HG02798 (cell line): ENCODE measurements around the gene PSME4.
A peak's percentile ranks its signal among the peaks of the same experiment; 100 is the strongest.
"Not testable (repeated sequence)": the region's sequence is repeated elsewhere in the genome, so short reads cannot be mapped to it uniquely, and the experiment has no call there.

Experiments used
- ATAC-seq: cut with Tn5 transposase; IDR thresholded peaks from one replicate; pipeline ENCODE4 v1.9.1; 2021; ENCODE audit warnings: mild to moderate bottlenecking; ENCODE audit not compliant: unreplicated experiment, poor library complexity

The PSME4 gene

GRCh38 chr2:53969285-53969967 is 1.4 kb downstream of the PSME4 start:
- ATAC-seq, result no peak

GRCh38 chr2:53964987-53965687 is 5.7 kb downstream of the PSME4 start:
- no peak for ATAC-seq

- ATAC-seq, result no peak
Measured at GRCh38 chr2:53964257-53964952, 6.4 kb downstream of the PSME4 start.

GRCh38 chr2:53961478-53962216 is 9.1 kb downstream of the PSME4 start:
- ATAC-seq, result not testable (repeated sequence)

- no peak for ATAC-seq
Measured at GRCh38 chr2:53960476-53960875, 10.3 kb downstream of the PSME4 start.

- ATAC-seq, result no peak
Measured at GRCh38 chr2:53958443-53958842, 12.3 kb downstream of the PSME4 start.

GRCh38 chr2:53952519-53952918 is 18.3 kb downstream of the PSME4 start:
- no peak for ATAC-seq

- ATAC-seq, result no peak
Measured at GRCh38 chr2:53949457-53949856, 21.3 kb downstream of the PSME4 start.

- ATAC-seq, result no peak
Measured at GRCh38 chr2:53945538-53945937, 25.3 kb downstream of the PSME4 start.

- no peak for ATAC-seq
Measured at GRCh38 chr2:53944542-53944941, 26.3 kb downstream of the PSME4 start.

- ATAC-seq, result no peak
Measured at GRCh38 chr2:53942280-53942679, 28.5 kb downstream of the PSME4 start.

GRCh38 chr2:53941749-53942148 is 29.0 kb downstream of the PSME4 start:
- peak; percentile 53 for ATAC-seq

- no peak for ATAC-seq
Measured at GRCh38 chr2:53939656-53940055, 31.1 kb downstream of the PSME4 start.

- no peak for ATAC-seq
Measured at GRCh38 chr2:53938904-53939303, 31.9 kb downstream of the PSME4 start.

GRCh38 chr2:53933329-53933728 is 37.5 kb downstream of the PSME4 start:
- ATAC-seq, result no peak

- not testable (repeated sequence) for ATAC-seq
Measured at GRCh38 chr2:53926321-53926720, 44.5 kb downstream of the PSME4 start.

- peak; percentile 52 for ATAC-seq
Measured at GRCh38 chr2:53913721-53914120, 57.1 kb downstream of the PSME4 start.

- no peak for ATAC-seq
Measured at GRCh38 chr2:53911434-53912189, 59.2 kb downstream of the PSME4 start.

GRCh38 chr2:53907582-53907981 is 63.2 kb downstream of the PSME4 start:
- no peak for ATAC-seq

- no peak for ATAC-seq
Measured at GRCh38 chr2:53905396-53905795, 65.4 kb downstream of the PSME4 start.
